GM18502 (cell line): ENCODE results near the gene WWTR1.

Experiments used
- ATAC-seq: cut with Tn5 transposase; IDR thresholded peaks from one replicate; pipeline ENCODE4 v1.9.1; 2021; ENCODE audit warnings: mild to moderate bottlenecking; ENCODE audit not compliant: unreplicated experiment, poor library complexity

Gene WWTR1

GRCh38 chr3:149575213-149575960, 82.4 kb downstream of the WWTR1 start:
- no peak for ATAC-seq

DNA sequence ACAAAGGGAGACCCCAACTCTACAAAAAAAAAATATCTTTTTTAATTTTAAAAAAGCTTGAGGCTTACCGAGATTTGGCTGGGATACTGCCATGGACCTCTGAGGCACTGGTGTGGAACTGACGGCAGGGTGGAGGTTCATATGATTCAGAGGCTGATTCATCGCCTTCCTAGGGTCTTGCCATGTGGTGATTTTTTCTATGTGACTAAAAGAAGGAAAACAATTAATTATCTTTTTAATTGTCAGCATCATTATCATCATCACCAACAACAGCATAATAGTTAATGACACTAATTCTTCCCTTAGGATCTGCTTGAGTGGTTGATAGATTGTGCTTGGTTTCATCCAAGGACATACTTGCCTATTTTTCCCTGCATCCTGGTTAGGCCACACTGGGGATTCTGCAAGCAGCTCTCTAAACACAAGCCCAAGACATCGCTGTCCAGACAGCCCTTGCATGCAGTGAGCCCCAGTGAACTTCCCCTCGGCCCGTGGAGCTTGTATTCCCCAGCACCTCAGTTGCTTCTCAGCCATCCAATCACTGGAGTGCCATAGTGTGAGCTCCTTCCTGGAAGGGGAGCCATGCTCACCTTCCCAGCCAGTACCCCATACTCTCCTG, 84.9 kb downstream of the WWTR1 start:
- ATAC-seq, result no peak

GRCh38 chr3:149571381-149571780, 86.4 kb downstream of the WWTR1 start:
- ATAC-seq, result no peak

GRCh38 chr3:149570016-149570415, 87.8 kb downstream of the WWTR1 start:
- ATAC-seq, result no peak

- no peak for ATAC-seq
These were observed 90.4 kb downstream of the WWTR1 start for GRCh38 chr3:149567381-149567780.

GRCh38 chr3:149566292-149566975, 91.4 kb downstream of the WWTR1 start:
- ATAC-seq, result no peak

- no peak for ATAC-seq
These were observed 93.7 kb downstream of the WWTR1 start for GRCh38 chr3:149564079-149564478.

GRCh38 chr3:149563114-149563513, 94.7 kb downstream of the WWTR1 start:
- ATAC-seq, result no peak

- no peak for ATAC-seq
These were observed 97.2 kb downstream of the WWTR1 start for GRCh38 chr3:149560617-149561016.

DNA sequence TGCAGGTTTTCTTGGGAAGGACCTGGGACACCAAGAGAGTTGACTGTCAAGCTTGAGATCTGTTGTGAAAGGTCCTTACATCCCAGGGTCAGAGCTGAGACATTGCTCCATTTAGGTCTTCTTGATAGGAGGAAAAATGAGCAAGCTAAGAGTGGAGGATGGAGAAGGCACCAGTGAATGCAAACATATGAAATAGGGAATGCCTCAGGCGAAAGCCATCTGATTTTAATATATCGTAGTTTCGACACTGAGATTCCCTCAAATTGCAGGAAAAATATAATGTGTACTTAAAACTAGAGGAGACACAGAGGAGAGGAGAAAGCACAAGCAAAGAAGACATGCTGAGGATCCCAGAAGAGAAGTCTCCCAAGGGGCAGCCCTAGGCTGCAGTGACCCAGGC, 97.8 kb downstream of the WWTR1 start:
- ATAC-seq, result no peak

- ATAC-seq, result no peak
These were observed 98.3 kb downstream of the WWTR1 start for GRCh38 chr3:149559525-149559924.

- ATAC-seq, result no peak
These were observed 101.9 kb downstream of the WWTR1 start for GRCh38 chr3:149555927-149556326.

DNA sequence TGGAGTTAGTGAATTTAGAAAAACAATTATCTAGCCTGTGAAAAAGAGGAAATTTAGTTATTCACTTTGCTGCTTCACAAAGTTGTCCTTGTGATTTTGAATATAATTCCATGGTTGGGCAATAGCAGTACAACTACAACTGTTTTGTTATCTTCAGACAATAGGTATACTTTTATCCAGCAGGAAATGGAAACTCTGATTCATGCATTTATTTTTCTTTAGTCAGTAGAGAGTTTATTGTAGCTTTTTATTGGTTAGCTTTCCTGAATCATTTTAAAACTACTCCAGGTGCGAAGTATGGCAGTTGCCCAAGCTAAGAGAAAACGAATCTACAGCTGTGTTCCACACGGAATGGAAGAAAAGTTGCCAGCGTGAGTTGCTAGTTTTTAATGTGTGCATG, 103.0 kb downstream of the WWTR1 start:
- no peak for ATAC-seq

DNA sequence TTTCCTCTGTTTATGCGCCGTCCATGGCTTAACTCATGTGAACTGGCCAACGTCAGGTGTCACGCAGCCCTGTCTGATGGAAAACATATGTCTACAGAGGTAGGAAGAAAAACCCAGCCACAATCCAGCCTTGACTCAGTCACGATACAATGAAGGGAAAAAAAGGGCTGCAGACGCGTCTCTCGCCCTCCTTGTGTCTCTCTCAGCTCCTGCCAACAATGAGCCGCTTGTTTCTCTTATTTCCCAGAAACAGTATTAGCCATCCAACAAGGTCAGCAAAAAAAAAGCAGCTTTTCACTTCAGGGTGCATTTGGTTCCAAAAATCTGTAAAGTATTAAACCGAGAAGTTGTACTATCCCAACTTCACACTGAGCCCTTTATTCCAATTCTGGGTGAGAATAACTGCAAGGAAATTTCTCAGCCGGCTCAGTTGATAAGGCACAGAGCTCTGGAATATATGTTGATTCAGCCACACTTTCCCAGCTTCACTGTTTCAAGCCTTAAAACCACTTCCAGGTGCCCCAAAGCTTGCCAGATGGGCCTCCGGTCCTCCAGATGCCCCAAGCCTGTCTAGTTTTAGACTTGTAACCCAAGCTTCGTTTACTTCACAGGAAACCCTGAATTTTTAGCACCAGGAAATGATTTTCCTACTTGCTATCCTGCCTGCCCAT, 103.9 kb downstream of the WWTR1 start:
- ATAC-seq, result no peak

- ATAC-seq, result no peak
These were observed 105.1 kb downstream of the WWTR1 start for GRCh38 chr3:149552700-149553099.

GRCh38 chr3:149551500-149551899, 106.3 kb downstream of the WWTR1 start:
- no peak for ATAC-seq

DNA sequence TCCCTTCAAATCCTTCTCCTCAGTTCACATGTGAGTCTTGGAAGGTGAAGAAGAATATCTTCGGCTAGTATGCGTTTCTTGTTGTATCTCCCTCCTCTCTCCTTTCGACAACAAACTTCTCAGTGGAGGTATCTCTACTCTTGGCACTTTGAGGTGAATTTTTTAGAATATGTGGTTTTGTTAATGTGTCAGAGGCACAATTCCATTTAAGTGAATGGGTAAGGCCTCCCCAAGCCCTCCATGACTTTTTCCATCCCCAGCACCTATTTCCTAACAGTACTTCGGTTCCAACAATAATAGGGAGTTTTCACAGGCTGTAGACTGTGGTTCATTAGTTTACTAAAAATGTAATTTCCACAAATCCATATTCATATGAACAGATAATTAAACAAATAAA, 109.2 kb downstream of the WWTR1 start:
- no peak for ATAC-seq

DNA sequence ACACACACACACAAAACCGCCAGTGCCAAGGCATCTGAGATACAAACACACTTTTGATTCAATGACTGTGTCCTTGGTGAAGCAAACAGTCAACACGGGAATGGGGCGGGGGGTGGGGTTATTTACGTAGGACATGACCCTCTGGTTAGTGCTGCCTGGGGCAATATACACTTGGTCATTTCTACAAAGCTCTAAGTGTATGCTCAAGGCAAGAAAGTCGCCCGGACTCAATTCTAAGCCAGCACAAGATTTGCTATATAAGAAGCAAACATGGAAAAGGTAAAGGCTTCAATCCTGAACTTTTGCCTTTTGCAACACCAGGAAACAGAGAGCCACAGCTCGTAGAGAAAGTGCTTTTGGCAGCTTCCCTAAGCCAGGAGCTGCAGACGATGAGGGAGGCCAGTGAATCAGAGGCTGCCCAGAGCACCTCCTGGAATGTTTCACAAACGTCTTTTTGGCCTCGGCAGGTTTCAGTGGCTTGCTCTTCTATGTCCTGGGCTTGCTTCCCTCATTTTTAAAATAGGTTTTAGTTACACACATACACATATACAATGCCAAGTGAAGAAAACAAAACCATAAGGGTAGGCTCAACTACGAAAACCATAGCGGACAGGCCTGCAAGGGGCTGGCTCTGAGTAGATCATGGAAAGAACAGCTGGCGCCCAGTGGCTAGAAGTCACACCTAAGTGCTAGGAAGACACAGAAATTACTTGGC, 109.7 kb downstream of the WWTR1 start:
- ATAC-seq, result no peak

GRCh38 chr3:149547413-149547812, 110.4 kb downstream of the WWTR1 start:
- ATAC-seq, result no peak

DNA sequence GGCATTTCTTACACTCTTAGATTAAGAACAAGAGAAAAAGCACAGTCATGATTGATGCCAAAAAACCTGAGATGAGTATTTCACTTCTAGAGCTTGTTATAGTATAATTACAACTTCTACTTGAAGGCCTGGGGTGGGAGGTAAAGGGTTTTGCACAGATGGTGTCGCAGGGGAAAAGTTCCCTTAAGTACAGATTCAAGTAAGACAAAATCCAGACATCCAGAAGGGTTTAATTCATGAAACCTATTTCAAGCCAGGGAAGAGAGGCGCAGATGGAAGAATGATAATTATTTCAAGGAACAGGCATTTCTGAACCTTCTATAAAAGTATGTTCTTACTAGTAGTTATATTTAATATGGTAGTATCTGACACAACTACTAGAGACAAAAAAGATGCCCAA, 112.8 kb downstream of the WWTR1 start:
- no peak for ATAC-seq
